ENCODE measurements around the gene SYCP2. TPM values are rescaled to one million over a fixed set of nuclear protein-coding genes. Genes with fewer than 3 reads are reported as not detected.

The SYCP2 gene
- total and polyA plus RNA-seq, 7 donors: 0.50 to 7.8 (median 1.6) TPM

- H3K27me3 ChIP-seq: peaks cover 0 to 43% (median 0%) of the 10 kb centered on the region in 3 donors
- WGBS, 2 donors: 92 to 95% methylated on average over 5 of the region's 5 CpGs
- TF ChIP-seq POLR2AphosphoS5 (IDR thresholded peaks at IDR 0.05) (no peak), EP300 (IDR thresholded peaks at IDR 0.05) (no peak), POLR2A (IDR thresholded peaks at IDR 0.05) (no peak), CTCF (IDR thresholded peaks at IDR 0.05) (no peak)
- H3K36me3 ChIP-seq: no peaks in the 10 kb centered on the region
- H3K4me1 ChIP-seq: peaks cover 0 to 17% (median 16%) of the 10 kb centered on the region in 4 donors
- H3K27ac ChIP-seq: no peak overlapping the region
- H3K9me3 ChIP-seq: no peaks in the 10 kb centered on the region
- intact Hi-C loops (cut with DNase I): no loop called here
- DNase-seq: no peak
- no peak overlapping the region for H3K4me3 ChIP-seq
Measured at GRCh38 chr20:59839400-59839799, 94.0 kb downstream of the SYCP2 start.

GRCh38 chr20:59837623-59838394, 95.6 kb downstream of the SYCP2 start:
- no peaks in the 10 kb centered on the region for H3K9me3 ChIP-seq
- H3K4me3 ChIP-seq: no peak overlapping the region
- WGBS, 2 donors: 75 to 77% methylated on average over 4 of the region's 4 CpGs
- H3K27me3 ChIP-seq: peaks cover 0 to 43% (median 0%) of the 10 kb centered on the region in 3 donors
- intact Hi-C loops (cut with DNase I): no loop called here
- no peak overlapping the region for H3K27ac ChIP-seq
- TF ChIP-seq POLR2AphosphoS5 (IDR thresholded peaks at IDR 0.05) (no peak), CTCF (IDR thresholded peaks at IDR 0.05) (no peak), EP300 (IDR thresholded peaks at IDR 0.05) (no peak), POLR2A (IDR thresholded peaks at IDR 0.05) (no peak)
- DNase-seq: no peak
- peaks cover 0 to 17% (median 16%) of the 10 kb centered on the region in 4 donors for H3K4me1 ChIP-seq
- H3K36me3 ChIP-seq: no peaks in the 10 kb centered on the region

DNA sequence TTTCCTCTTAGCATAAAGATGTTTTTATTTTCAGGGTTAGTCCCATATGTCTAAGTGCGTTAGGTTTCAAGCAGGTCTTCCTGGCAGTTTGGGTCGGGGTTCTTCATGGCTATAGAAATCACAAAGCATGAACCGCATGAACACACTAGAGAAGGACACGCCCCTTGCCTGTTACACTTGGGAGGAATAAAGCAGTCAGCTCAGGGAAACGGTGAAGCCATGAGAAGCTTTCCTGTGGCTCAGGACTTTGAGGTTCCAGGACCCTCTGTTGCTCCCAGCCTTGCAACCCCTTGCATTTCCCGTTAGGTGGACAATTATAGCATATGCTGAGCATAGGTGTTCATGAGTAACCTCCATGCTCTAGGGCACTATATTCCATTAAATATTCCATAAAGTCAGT, 96.7 kb downstream of the SYCP2 start:
- H3K4me3 ChIP-seq: no peak overlapping the region

GRCh38 chr20:59835448-59836395, 97.7 kb downstream of the SYCP2 start:
- Histone ChIP-seq H3K4me1 (peaks cover 0 to 17% (median 16%) of the 10 kb centered on the region in 4 donors), H3K27ac (no peak overlapping the region), H3K9me3 (no peaks in the 10 kb centered on the region), H3K27me3 (peaks cover 0 to 34% (median 0%) of the 10 kb centered on the region in 3 donors), H3K36me3 (no peaks in the 10 kb centered on the region), H3K4me3 (peak overlapping the region in 3 of 4 donors; percentile 4 to 27 (median 10))
- intact Hi-C loops (cut with DNase I): no loop called here
- TF ChIP-seq POLR2A (IDR thresholded peaks at IDR 0.05): peak in 1 of 2 donors; percentile 51
- TF ChIP-seq CTCF (IDR thresholded peaks at IDR 0.05): no peak
- peak; percentile 67 for DNase-seq
- WGBS, 2 donors: 4 to 11% methylated on average over 16 of the region's 16 CpGs

More for the DNA sequence above, 96.7 kb downstream of the SYCP2 start:
- H3K4me1 ChIP-seq: peaks cover 0 to 17% (median 16%) of the 10 kb centered on the region in 4 donors
- intact Hi-C loops (cut with DNase I): no loop called here
- 16 to 41% methylated on average over 6 of the region's 6 CpGs for WGBS, 2 donors
- peaks cover 0 to 35% (median 0%) of the 10 kb centered on the region in 3 donors for H3K27me3 ChIP-seq
- H3K9me3 ChIP-seq: no peaks in the 10 kb centered on the region
- no peaks in the 10 kb centered on the region for H3K36me3 ChIP-seq
- no peak overlapping the region for H3K27ac ChIP-seq
- TF ChIP-seq EP300 (IDR thresholded peaks at IDR 0.05) (no peak), POLR2AphosphoS5 (IDR thresholded peaks at IDR 0.05) (no peak), POLR2A (IDR thresholded peaks at IDR 0.05) (no peak), CTCF (IDR thresholded peaks at IDR 0.05) (no peak)
- DNase-seq: no peak

All from sigmoid colon (tissue), 7 donors.